Subcutaneous adipose tissue (tissue), 4 donors: ENCODE measurements around the gene ARHGAP45. TPM values are rescaled to one million over a fixed set of nuclear protein-coding genes. Genes with fewer than 3 reads are reported as not detected.

Experiments used
- total RNA-seq, 4 donors: library from RNA; depleted of rRNA; stranded (reverse); fragments of >200 nt; gene quantifications; one replicate each; pipeline ENCODE4 v1.1.0, GENCODE V29; 2016
- TF ChIP-seq, protein P1 (sequence below): fragments of 450-650 bp; IDR thresholded peaks from one replicate; pipeline ENCODE4 v1.5.1; 2016; ENCODE audit warnings: low read depth, mild to moderate bottlenecking, control low read depth, antibody characterized with exemption, moderate library complexity

The ARHGAP45 gene
- total RNA-seq, 4 donors from 2014 or later, result 31.3 to 52.5 (median 44.0) TPM

DNA sequence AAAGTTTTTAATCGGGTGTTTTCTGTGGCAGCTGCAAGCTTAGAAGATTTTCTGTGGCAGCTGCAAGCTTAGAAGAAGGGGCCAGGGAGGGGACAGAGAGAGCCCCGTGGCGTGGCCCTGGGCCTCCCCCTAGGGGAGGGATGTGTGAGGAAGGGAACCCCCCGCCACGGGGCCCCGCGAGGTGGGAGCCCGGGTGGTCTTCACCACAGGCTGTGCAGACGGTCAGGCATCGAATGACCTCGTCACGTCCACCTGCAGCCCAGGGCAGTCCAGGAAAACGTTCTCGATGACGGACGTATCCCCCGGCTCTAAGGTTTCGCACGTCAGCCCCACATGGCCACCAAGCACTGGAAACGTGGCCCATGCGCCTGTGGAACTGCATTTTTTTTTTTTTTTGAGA lies 19.6 kb downstream of the ARHGAP45 start:
- TF ChIP-seq, protein P1, sequence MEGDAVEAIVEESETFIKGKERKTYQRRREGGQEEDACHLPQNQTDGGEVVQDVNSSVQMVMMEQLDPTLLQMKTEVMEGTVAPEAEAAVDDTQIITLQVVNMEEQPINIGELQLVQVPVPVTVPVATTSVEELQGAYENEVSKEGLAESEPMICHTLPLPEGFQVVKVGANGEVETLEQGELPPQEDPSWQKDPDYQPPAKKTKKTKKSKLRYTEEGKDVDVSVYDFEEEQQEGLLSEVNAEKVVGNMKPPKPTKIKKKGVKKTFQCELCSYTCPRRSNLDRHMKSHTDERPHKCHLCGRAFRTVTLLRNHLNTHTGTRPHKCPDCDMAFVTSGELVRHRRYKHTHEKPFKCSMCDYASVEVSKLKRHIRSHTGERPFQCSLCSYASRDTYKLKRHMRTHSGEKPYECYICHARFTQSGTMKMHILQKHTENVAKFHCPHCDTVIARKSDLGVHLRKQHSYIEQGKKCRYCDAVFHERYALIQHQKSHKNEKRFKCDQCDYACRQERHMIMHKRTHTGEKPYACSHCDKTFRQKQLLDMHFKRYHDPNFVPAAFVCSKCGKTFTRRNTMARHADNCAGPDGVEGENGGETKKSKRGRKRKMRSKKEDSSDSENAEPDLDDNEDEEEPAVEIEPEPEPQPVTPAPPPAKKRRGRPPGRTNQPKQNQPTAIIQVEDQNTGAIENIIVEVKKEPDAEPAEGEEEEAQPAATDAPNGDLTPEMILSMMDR, result no peak

DNA sequence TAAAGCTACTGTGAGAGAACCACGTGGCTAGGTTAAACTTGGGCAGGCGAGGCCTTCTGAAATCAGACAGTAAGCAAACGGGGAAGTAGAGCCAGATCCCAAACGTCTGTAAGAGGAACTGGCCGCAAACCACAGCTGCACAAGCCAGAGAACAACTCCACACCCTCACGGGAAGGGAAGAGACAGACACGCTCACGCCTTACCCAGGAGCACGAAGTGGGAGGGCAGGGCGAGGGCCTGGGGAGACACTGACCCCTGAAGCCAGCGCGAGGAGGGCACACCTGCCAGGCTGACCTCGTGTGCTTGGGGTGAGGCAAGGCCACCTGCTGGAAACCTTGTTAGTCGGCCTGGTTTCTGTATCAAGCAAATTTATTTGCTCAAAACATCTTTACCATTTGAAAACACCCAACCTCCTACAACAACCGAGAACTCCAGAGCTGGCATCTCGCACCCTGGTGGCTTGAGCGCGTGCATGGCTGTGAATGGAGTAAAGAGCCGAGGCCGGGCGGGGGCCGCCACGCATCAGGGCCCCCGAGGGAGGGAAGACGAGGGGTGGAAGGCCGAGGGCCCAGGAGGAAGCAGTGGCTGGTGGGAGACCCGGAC lies 20.9 kb downstream of the ARHGAP45 start:
- TF ChIP-seq, protein P1, result no peak

DNA sequence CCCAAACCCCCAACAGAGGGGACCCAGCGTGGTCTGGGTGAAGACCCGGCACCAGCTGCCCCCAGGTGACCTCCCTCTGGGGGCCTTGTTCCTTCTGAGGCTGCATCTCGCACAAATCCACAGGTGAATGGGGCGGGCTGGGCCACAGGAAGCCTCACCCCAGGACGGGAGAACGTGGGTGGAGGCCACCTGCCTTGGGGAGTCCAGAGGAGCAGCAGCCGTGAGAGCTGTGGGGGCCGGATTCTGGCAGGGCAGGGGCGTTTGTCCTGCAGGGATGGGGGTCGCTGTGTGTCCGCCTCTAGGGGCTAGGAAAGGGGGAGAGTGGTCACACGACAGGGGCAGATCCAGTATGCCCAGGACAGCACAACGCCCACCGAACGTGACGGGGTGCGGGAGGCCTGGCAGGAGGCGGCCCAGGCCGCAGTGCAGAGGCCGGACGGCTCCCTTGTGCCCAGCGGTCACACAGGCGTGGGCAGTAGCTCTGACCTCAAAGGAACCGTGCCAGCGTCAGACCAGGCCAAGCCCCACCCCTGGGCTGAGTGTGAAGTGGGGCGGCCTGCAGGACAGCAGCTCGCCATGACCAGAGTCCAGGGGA lies 21.5 kb downstream of the ARHGAP45 start:
- TF ChIP-seq, protein P1, result no peak

DNA sequence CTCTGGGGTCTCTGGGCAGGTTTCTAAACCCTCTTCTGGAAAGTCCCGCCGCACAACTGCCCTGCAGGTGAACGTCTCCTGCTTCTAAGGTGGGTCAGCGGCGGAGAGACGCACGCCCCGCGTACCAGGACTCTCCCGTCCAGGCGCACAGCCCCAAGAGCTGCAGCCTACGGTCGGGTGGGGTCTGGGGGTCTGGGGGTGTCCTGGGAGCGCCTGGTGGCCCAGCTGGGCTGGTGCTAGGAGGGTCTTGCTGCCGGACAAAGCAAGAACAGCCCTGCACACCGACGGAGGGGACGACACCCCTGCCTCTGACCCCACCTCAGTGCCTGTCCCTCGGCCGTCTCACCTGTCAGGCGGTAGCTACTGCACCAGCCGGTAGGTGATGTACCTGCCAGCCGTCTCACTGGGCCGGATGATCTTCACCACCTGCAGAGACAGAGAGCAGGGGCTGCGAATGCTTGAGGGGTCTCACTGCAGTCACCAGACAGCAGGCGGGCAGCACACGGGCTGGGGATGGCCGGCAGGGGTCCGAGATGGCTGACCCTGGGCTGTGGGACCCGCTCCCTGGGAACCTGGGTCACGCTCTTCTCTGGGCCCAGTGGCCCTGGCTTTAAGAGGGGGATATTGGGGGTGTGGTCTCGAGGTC lies 22.3 kb downstream of the ARHGAP45 start:
- TF ChIP-seq, protein P1, result no peak

DNA sequence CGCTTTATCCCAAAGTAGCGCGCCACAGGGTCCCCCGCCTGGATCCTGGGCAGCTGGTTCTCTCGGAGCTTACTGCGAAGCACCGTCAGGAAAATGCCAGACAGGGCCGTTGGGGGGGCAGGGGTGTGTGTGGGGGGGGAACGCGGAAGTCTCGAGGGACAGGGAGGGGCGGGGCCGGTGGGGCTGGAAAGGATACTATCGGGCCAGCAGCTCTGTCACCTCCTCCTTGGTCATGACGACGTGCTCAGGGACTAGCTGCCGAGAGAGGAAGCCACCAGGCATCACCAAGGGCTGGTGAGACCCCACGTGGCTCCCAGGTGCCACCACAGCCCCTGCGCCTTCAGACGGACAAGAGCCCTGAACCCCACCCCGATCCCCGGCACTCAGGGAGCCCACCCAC lies 22.9 kb downstream of the ARHGAP45 start:
- TF ChIP-seq, protein P1, result no peak

DNA sequence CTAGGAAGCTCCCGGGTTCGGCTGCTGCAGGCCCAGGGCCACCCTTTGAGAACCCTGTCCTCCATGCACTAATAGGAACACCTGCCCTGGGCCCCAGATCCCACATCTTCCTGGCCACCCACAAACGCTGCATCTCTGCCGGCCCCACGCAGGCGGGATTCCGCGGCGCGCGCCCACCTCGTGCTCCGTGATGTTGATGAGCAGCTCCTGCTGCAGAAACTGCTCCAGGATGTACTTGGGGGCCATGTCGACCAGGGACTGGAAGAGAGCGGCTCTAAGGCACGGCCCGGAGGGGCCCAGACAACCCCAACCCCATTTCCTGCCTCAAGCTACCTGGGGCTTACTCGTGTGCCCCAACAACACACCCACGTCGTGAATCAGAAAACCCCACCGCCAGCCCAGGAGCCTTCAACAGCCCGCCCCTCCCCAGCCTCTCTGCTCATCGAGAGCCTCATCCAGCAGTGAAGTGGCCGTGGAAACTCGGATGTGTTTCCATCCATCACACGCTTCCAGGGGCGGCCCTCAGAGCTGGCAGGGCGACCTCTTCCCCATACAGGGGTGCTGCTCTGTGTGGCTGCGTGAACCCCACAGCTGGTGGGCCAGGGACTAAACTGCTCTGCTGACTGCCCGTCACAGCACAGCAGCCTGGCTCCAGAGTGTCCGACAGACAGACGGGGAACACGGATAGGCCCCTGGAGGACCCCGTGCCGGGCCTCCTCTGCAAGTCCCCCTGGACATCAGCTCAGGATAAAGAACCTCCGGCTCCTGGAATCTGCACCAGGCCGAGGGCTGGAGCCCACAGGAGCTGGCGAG lies 24.0 kb downstream of the ARHGAP45 start:
- TF ChIP-seq, protein P1, result no peak
